GM19043 (cell line): ENCODE measurements around the gene GP1BB.

Experiments
- ATAC-seq: cut with Tn5 transposase; IDR thresholded peaks from one replicate; pipeline ENCODE4 v1.9.1; 2021; ENCODE audit warnings: low read depth; ENCODE audit not compliant: unreplicated experiment

Gene GP1BB

GRCh38 chr22:19764299-19764593 is 40.9 kb downstream of the GP1BB start:
- no peak for ATAC-seq

DNA sequence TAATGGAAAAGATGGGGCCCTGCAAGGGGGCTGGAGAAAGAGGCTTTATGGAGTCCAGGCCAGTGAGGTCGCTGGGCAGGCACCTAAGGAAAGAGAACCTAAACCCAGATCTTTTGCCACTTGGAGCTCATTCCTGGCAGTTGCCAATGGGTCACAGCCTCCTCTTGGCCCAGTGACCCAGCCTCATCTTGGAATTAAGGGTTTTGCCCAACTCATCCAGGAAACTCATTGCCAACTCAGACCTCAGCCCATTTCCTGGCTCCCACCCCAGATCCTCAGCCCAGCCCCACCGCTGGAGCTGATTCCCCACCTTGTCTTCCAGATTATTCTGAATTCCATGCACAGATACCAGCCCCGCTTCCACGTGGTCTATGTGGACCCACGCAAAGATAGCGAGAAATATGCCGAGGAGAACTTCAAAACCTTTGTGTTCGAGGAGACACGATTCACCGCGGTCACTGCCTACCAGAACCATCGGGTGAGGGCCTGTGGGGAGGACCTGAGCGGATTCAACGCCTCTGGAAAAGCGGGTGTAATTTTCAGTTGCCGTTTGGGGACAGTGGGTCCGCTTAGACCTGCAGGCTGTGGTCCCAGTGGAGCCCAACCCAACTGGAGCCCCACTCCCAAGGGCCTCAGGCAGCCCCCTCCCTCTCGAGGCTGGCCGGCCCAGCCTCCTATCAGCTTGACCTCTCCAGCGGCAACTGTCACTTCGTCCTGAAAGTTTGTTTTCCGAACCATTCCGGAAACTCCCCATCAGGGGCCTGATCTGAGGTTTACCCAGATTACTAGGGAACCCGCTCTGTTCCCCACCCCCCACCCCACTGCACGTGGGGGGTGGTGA is 41.5 kb downstream of the GP1BB start:
- no peak for ATAC-seq

- ATAC-seq, result no peak
Observed at GRCh38 chr22:19765477-19766239, 42.3 kb downstream of the GP1BB start.

DNA sequence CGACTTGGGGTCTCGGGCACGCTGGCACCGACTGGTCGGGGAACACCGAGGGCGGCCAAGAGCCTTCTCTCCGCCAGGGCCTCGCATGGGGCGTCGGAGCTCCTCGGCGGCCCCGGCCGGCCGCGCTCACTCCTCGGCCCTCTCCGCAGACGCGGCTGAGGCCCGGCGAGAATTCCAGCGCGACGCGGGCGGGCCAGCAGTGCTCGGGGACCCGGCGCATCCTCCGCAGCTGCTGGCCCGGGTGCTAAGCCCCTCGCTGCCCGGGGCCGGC is 42.8 kb downstream of the GP1BB start:
- ATAC-seq, result no peak

DNA sequence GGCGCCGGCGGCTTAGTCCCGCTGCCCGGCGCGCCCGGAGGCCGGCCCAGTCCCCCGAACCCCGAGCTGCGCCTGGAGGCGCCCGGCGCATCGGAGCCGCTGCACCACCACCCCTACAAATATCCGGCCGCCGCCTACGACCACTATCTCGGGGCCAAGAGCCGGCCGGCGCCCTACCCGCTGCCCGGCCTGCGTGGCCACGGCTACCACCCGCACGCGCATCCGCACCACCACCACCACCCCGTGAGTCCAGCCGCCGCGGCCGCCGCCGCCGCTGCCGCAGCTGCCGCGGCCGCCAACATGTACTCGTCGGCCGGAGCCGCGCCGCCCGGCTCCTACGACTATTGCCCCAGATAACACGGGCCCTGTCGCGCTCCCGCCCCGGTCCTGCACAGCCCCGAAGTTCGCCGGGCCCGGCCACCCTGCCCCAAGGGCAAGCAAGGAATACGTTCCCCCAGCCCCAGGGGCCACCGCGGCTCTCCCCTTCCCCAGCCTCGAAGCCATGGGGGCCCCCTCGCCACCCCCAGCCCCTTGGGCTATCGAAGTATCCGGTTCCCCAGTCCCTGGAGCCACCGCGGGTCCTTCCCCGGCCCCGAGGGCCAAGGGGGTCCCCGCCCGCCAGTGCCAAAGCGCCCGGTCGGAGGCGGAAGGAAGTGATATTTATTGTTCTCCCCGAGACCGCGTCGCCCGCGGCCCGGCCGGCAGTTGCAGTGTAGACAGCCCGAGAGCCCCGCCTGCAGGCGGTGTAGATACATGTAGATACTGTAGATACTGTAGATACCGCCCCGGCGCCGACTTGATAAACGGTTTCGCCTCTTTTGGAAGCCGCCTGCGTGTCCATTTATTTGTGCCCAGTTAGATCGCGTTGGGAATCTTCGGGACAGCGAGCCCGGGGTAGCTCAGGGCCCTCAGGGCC is 43.4 kb downstream of the GP1BB start:
- no peak for ATAC-seq

DNA sequence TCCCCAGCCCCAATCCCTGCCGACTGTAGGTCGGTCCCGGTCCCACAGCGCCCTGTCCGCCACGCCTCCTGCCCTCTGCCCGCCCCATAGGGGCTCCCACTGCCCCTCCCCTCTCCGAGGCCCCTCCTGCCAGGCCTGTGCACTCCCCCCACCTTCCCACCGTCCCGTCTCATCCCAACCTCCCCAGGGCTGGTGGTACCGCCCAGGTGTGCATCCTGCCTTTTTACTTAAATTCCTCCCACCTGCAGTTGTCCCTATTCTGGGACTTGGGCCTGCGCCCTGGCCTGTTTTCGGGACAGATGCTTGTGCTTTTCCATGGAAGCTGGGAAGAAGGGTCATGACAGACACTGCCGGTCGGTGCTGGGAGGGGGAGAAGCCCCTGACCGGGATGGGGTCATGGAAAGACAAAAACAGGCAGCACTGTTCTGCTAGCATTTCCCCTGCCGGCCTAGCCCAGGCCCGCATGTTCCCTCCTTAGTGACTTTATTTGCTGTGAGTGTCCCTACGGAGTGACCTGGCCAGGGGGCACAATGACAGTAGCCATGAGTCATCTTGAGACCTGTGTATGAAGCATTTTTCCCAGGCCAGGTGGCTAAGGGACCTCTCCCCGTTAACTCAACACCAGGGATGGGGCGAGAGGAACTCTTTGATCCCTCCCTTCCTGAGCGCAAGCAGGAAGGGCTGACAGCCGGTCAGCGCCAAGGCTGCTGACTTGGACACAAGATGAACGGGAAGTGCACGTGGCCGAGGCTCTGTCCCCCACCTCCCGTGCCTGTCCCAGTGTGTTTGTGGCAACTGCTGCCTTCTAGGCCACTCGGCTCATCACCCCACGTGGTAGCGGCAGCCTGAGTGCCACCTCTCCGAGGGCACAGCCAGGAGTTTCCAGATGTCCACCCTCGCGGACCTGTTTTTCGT is 44.3 kb downstream of the GP1BB start:
- ATAC-seq, result no peak

- ATAC-seq, result no peak
Observed at GRCh38 chr22:19769393-19769715, 46.0 kb downstream of the GP1BB start.

DNA sequence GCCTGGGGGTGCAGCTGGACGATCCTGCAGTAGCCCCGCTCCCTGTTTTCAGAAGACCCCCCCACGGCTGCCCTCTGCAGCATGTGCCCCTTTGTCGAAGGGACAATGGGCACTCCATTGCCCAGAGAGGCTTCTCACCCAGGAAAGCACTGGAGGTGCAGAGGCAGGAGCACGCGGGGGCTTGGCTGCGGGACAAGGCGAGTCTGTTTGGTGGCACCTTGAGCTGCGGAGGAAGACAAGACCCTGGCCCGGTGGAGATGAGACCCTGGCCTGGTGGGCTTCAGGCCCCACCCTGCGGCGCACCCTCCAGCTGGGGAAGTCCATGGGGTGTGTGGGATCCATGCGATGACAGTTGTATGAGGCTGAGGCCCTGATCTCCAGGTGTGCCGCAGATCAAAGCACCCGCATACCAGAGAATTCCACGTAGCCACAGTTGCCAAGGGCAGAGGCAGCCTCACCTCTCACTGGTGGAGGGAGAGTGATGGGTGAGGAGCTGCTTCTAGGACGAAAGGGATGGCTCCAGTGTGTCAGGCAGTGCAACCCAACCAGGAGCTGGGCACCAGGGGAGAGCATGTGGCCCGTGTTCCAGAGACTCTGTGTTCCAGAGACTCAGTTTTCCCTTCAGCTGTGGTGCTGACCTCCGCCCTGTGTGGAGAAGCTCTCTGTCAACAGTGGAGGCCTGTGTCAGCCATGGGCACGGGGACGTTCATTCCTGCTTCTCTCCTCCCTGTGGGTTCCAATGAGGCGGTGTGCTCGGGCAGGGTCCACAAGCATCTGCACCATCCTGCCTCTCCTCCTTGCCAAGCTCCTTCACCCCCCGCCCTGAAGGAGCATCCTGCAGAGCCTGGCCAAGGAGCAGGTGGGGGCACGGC is 47.2 kb downstream of the GP1BB start:
- ATAC-seq, result no peak

- no peak for ATAC-seq
Observed at GRCh38 chr22:19772422-19772672, 49.0 kb downstream of the GP1BB start.

- ATAC-seq, result peak; percentile 57
Observed at GRCh38 chr22:19772673-19773469, 49.5 kb downstream of the GP1BB start.

GRCh38 chr22:19773470-19774040 is 50.2 kb downstream of the GP1BB start:
- no peak for ATAC-seq
